ENCODE measurements around the gene UBQLN3. TPM values are rescaled to one million over a fixed set of nuclear protein-coding genes. Genes with fewer than 3 reads are reported as not detected.

Gene UBQLN3
- 0.05 and 0.16 TPM in 2 replicates for total RNA-seq
- polyA plus RNA-seq (2012), result not detected

- DNase-seq (ENCODE audit: low read depth), result no peak
Measured at GRCh38 chr11:5509803-5510202, at the start of gene UBQLN3. Gene UBQLN3, minus strand, starts transcription at chr11:5509957. Its CDS starts 399 bp downstream, at chr11:5509558.

DNA sequence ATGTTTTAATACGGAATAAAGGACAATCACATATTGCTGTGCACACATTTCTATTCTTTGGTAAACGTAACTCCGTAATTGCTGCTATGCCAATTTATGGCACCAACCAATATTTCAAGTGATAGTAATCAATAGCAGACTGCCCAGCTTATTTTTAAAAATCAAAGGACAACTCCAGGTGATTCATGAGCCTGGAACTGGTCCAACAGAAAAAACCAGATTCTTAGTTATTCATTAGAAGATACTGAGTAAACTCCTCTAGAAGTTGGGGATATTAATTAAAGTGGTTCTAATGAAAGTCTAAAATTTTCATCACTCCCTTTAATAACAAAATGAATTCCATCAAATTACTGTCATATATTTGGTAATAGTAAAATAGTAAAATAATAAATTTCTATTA lies 48.0 kb upstream of the UBQLN3 start:
- no peak for DNase-seq (ENCODE audit: low read depth)

DNA sequence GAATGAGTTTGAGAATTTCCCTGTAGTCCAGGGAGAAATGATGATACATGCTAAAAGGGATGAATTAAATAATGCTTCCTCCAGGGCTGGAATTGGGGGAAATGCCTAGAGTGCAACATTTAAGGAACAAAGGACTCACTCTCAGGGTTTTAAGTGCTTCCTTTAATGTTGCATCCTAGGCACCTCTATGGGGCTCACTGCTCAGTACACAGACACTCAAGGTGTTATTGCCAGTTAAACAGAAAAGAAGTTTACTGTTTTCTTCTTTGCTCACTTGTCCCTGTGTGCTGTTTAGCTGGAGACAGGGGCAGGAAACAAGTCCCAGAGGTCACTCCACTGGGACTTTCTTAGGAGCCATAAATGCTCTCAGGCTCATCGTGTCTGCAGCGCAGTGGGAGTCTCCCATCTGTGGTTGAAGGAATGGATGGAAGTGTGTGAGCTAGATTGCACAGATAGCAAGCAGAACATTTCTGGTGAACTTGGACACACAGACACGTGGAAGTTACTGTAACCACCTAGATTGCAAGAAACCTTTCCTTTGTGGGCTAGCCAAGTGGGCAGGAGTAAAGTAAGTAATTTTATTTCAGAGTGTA lies 46.9 kb upstream of the UBQLN3 start:
- DNase-seq (ENCODE audit: low read depth), result no peak

DNA sequence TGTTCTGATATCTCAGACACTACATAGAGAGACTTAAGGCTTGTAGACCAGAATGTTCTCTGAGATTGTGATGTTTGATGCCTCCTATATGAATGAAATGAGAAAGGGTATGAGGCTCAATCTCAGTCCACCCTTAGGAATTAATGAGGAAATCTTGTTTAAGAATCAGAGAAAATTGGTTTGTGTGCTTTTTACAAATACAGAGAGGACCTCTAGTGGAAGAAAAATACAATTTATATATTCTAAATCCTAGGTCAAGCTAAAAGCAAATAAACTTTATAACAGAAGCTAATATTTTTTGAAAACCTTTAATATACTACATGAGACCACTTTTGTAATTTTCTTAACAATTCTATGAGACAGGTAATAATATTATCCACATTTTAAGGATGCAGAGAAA lies 43.6 kb upstream of the UBQLN3 start:
- DNase-seq (ENCODE audit: low read depth), result no peak

DNA sequence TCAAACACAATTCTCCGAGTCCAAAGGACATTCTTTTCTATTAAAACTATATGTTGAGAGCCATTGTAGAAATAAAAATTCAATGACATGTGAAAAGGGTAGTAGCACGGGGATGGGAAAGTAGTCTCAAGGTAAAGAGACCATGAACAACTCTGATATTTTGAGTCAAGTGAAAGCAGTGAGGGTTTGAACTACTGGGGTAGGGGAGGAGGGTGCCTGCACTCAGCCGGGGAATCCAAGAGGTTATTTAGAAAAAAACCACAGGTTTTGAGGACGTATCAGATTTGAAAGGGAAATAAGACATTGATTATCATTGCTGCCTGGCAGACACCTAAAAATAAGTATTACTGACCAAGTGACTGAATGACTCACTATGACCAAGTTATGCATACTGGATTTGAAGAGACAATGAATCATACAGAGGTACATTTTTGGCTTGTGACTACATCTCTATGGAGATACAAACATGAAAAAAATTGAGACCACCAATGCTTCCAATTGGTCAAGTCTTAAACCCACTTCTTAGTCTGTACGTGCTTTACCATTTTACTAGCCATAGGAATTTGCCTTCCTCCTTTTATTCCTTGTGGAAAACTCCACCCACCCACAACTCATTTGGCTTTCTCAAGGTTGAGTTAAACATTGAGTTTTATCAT lies 40.8 kb upstream of the UBQLN3 start:
- peak; percentile 64 for DNase-seq (ENCODE audit: low read depth)

DNA sequence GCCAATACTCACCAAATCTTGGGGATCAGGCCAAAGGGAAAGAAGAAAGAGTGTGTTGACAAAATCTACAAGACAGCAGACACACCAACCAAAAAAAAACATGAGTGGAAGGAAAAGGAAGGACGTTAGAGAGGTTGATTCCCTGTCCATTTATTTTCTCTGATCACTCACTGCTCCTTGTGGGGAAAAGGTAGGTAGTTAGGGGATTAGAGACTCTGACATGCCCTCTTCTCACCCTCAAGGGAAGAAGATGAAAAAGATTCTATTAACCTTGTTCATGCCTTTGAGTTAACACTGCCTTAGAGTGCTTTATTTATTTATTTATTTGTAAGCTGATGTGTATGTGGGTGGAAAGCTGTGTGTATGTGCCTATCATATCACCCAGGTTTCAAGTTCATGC lies 38.7 kb upstream of the UBQLN3 start, which contains the start of gene OR52H1:
Gene OR52H1 (minus strand): TSS at position 101 of the 400 bp plus-strand sequence. CDS start 3,035 bp downstream, outside the sequence.
- DNase-seq (ENCODE audit: low read depth), result no peak

GRCh38 chr11:5547982-5548381 lies 38.2 kb upstream of the UBQLN3 start:
- DNase-seq (ENCODE audit: low read depth), result no peak

- no peak for DNase-seq (ENCODE audit: low read depth)
Measured at GRCh38 chr11:5546457-5546856, 36.7 kb upstream of the UBQLN3 start.

DNA sequence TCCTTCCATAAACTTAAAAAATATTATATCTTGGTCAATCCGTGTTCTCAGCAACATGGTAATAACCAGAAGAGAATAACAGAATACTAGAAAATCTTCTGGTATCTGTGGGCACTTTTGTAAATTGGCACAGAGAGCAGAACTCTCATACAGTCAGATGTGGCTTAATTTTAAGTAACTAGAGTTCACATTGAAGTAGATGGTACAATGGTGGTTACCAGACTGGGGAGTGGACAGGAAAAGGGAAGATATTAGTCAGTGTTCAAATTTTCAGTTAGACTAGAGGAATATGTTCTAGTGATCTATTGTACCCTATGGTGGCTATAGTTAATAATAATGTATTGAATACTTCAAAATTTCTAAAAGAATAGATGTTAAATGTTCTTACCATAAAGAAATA lies 31.7 kb upstream of the UBQLN3 start:
- DNase-seq (ENCODE audit: low read depth), result no peak

- DNase-seq (ENCODE audit: low read depth), result no peak
Measured at GRCh38 chr11:5536482-5536881, 26.7 kb upstream of the UBQLN3 start.

DNA sequence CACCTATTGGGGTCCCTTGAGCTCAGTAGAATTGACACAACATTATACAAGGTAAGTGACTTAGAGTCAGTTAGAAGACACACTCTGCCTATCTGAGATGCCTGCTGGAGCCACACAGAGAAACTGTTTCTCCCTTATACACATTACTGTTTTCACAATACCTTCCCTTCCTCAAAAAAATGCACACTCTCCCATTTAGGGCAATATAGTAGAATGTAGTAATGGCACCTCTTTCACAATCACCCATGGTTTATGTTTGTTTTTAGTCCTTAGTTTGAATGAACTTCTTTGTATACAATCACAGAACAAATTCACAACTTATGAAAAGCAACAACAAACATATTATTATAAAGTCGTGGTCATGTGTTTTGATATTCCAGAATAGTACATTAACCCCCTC lies 24.3 kb upstream of the UBQLN3 start:
- DNase-seq (ENCODE audit: low read depth), result no peak

GRCh38 chr11:5531053-5531831 lies 21.5 kb upstream of the UBQLN3 start:
- no peak for DNase-seq (ENCODE audit: low read depth)

- no peak for DNase-seq (ENCODE audit: low read depth)
Measured at GRCh38 chr11:5528495-5528894, 18.7 kb upstream of the UBQLN3 start.

GRCh38 chr11:5527716-5528115 lies 18.0 kb upstream of the UBQLN3 start:
- peak; percentile 58 for DNase-seq (ENCODE audit: low read depth)

GRCh38 chr11:5524756-5525155 lies 15.0 kb upstream of the UBQLN3 start:
- DNase-seq (ENCODE audit: low read depth), result peak; percentile 59

DNA sequence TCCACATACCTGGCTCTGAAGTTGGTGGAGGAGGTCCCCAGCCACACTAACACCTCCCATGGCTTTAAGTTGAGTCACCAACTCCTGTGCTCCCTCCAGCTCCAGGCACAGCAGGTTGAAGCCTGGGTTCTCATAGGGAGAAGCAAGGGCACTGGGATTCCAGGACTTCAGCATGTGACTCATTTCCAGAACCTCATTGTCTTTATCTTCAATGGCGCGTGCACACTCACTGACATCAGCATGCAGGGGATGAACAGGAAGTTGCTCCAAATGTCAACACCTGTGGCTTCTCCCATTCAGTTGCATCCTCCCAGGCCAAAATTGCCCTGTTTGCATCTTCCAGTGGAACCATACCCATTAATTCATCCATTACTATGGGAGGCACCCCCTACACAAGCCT lies 12.6 kb upstream of the UBQLN3 start:
- DNase-seq (ENCODE audit: low read depth), result no peak

DNA sequence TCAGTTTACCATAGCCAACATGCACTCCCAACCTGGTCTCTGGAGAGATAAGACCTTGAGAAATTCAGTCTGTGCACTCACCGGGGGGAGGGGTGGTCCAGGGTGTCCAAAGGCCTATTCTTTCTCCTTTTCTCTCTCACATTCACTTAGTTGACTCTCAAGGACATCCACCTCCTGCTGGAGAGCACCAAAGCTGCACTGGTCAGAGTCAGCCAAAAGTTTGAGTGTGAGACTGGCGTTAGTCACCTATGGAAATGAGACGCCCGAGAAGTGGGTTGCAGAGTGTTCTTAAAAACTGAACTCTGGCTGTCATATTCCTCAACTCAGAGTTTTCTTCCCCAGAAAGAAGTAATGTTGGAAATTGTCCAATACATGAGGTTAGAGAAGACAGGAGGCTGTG lies 11.8 kb upstream of the UBQLN3 start:
- DNase-seq (ENCODE audit: low read depth), result no peak

GRCh38 chr11:5516599-5516998 lies 6.8 kb upstream of the UBQLN3 start, which contains the start of gene UBQLNL:
Gene UBQLNL, minus strand, starts transcription at chr11:5516699. Its CDS starts 258 bp downstream, at chr11:5516441.
- DNase-seq (ENCODE audit: low read depth), result no peak

DNA sequence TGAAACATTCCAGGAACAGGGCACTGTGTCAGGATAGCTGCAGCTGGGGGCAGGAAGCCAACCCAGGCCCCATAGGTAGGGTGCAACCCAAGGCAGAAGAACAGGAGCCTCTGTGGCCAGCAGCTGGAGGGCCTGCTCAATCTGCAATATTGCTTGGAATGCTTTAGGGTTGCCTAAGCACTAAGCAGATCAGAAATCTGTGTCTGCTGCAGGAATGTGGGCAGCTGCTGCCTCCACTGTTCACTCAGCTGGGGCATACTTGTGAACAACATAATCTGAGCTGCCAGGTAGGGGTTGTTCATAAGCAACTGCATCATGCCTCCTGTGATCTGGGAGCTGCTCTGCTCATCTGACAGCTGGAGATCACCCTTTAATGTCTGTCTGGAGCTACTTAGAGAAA lies 5.1 kb upstream of the UBQLN3 start:
- no peak for DNase-seq (ENCODE audit: low read depth)

DNA sequence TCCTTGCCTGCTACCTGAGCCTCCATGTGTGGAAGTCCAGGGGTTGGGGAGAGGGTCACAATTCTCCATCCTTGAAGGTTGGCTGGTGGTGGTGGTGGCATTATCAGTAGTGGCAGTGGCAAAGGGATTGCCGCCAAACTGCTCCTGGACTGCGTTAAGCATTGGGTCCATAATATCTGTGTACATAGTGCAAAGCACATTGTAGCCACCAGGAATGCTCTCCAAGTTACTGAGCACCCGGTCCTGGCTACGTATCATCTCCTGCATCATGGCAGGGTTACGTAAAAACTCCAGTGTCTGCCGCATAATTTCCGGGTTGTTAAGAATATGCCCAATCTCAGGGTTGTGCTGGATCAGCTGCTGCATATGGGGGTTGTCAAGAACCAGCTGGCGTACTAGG lies 1.2 kb downstream of the UBQLN3 start:
- DNase-seq (ENCODE audit: low read depth), result no peak

- peak; percentile 47 for DNase-seq (ENCODE audit: low read depth)
Measured at GRCh38 chr11:5507933-5508305, 1.8 kb downstream of the UBQLN3 start.
